ENCODE data around the gene UPP2. TPM values are rescaled to one million over a fixed set of nuclear protein-coding genes. Genes with fewer than 3 reads are reported as not detected.

Gene UPP2
- total RNA-seq, 1 experiment from 2014 or later = not detected

- POLR2A ChIA-PET (ENCODE audit: unreplicated experiment) = no interaction called here
- CTCF ChIA-PET = no interaction called here
- no TSS peak for BruUV-seq (replicated peaks)
- no peak overlapping the region for H2AFZ ChIP-seq
- intact Hi-C loops (cut with micrococcal nuclease; ENCODE audit: unreplicated experiment) = no loop called here
- H3K9me2 ChIP-seq (ENCODE audit: insufficient read depth) = no peaks in the 10 kb centered on the region
- H3K9me3 ChIP-seq (ENCODE audit: insufficient read depth, low read depth) = no peaks in the 10 kb centered on the region
- no peak overlapping the region for H3K4me2 ChIP-seq
- TF ChIP-seq EZH2 (IDR thresholded peaks at IDR 0.05; ENCODE audit: low read depth) = no peak
- TF ChIP-seq, protein P1, sequence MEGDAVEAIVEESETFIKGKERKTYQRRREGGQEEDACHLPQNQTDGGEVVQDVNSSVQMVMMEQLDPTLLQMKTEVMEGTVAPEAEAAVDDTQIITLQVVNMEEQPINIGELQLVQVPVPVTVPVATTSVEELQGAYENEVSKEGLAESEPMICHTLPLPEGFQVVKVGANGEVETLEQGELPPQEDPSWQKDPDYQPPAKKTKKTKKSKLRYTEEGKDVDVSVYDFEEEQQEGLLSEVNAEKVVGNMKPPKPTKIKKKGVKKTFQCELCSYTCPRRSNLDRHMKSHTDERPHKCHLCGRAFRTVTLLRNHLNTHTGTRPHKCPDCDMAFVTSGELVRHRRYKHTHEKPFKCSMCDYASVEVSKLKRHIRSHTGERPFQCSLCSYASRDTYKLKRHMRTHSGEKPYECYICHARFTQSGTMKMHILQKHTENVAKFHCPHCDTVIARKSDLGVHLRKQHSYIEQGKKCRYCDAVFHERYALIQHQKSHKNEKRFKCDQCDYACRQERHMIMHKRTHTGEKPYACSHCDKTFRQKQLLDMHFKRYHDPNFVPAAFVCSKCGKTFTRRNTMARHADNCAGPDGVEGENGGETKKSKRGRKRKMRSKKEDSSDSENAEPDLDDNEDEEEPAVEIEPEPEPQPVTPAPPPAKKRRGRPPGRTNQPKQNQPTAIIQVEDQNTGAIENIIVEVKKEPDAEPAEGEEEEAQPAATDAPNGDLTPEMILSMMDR (conservative IDR thresholded peaks at IDR 0.05) = no peak
- H3K36me3 ChIP-seq (ENCODE audit: low read depth) = no peaks in the 10 kb centered on the region
- no peak for DNase-seq
- H3F3A ChIP-seq (ENCODE audit: insufficient read depth, low read depth) = no peaks in the 10 kb centered on the region
- no peaks in the 10 kb centered on the region for H4K20me1 ChIP-seq (ENCODE audit: insufficient read depth)
- no peaks in the 10 kb centered on the region for H3K27me3 ChIP-seq (ENCODE audit: insufficient read depth, low read depth)
- no peaks in the 10 kb centered on the region; the same call in 1 of the 2 replicates for H3K4me1 ChIP-seq (replicated peaks; ENCODE audit: insufficient read depth)
- no peaks in the 10 kb centered on the region for H3K79me2 ChIP-seq (ENCODE audit: low read depth)
- H3K4me3 ChIP-seq = no peak overlapping the region
- no peak overlapping the region for H3K27ac ChIP-seq
Observed at GRCh38 chr2:158134655-158135054, 33.0 kb downstream of the UPP2 start.

- Histone ChIP-seq H3K27me3 (ENCODE audit: insufficient read depth, low read depth) (no peaks in the 10 kb centered on the region), H3K9me3 (ENCODE audit: insufficient read depth, low read depth) (no peaks in the 10 kb centered on the region), H3K36me3 (ENCODE audit: low read depth) (no peaks in the 10 kb centered on the region), H3K79me2 (ENCODE audit: low read depth) (no peaks in the 10 kb centered on the region), H4K20me1 (ENCODE audit: insufficient read depth) (no peaks in the 10 kb centered on the region), H3K27ac (no peak overlapping the region), H3K9me2 (ENCODE audit: insufficient read depth) (no peaks in the 10 kb centered on the region), H3K4me1 (replicated peaks; ENCODE audit: insufficient read depth) (no peaks in the 10 kb centered on the region; the same call in 1 of the 2 replicates), H3F3A (ENCODE audit: insufficient read depth, low read depth) (no peaks in the 10 kb centered on the region), H3K4me2 (no peak overlapping the region), H3K4me3 (no peak overlapping the region), H2AFZ (no peak overlapping the region)
- TF ChIP-seq, protein P1 (conservative IDR thresholded peaks at IDR 0.05) = no peak
- TF ChIP-seq EZH2 (IDR thresholded peaks at IDR 0.05; ENCODE audit: low read depth) = no peak
- no peak for DNase-seq
- CTCF ChIA-PET = no interaction called here
- POLR2A ChIA-PET (ENCODE audit: unreplicated experiment) = no interaction called here
- no TSS peak for BruUV-seq (replicated peaks)
- intact Hi-C loops (cut with micrococcal nuclease; ENCODE audit: unreplicated experiment) = no loop called here
Observed at GRCh38 chr2:158135096-158135495, 33.4 kb downstream of the UPP2 start.

GRCh38 chr2:158138255-158138654, 36.6 kb downstream of the UPP2 start:
- Histone ChIP-seq H3K4me2 (no peak overlapping the region), H3K27ac (no peak overlapping the region), H3K4me3 (no peak overlapping the region), H4K20me1 (ENCODE audit: insufficient read depth) (no peaks in the 10 kb centered on the region), H3F3A (ENCODE audit: insufficient read depth, low read depth) (no peaks in the 10 kb centered on the region), H3K27me3 (ENCODE audit: insufficient read depth, low read depth) (no peaks in the 10 kb centered on the region), H3K4me1 (replicated peaks; ENCODE audit: insufficient read depth) (no peaks in the 10 kb centered on the region), H3K9me3 (ENCODE audit: insufficient read depth, low read depth) (no peaks in the 10 kb centered on the region), H3K79me2 (ENCODE audit: low read depth) (no peaks in the 10 kb centered on the region), H3K36me3 (ENCODE audit: low read depth) (no peaks in the 10 kb centered on the region), H2AFZ (no peak overlapping the region), H3K9me2 (ENCODE audit: insufficient read depth) (no peaks in the 10 kb centered on the region)
- TF ChIP-seq EZH2 (IDR thresholded peaks at IDR 0.05; ENCODE audit: low read depth) = no peak
- TF ChIP-seq, protein P1 (conservative IDR thresholded peaks at IDR 0.05) = no peak
- no TSS peak for BruUV-seq (replicated peaks)
- intact Hi-C loops (cut with micrococcal nuclease; ENCODE audit: unreplicated experiment) = no loop called here
- POLR2A ChIA-PET (ENCODE audit: unreplicated experiment) = no interaction called here
- CTCF ChIA-PET = no interaction called here
- no peak for DNase-seq
